Measurements from ENCODE around the gene MYLK.

MYLK gene

GRCh38 chr3:123658118-123658851 is 225.8 kb downstream of the MYLK start:
- DNase-seq: no peak

DNA sequence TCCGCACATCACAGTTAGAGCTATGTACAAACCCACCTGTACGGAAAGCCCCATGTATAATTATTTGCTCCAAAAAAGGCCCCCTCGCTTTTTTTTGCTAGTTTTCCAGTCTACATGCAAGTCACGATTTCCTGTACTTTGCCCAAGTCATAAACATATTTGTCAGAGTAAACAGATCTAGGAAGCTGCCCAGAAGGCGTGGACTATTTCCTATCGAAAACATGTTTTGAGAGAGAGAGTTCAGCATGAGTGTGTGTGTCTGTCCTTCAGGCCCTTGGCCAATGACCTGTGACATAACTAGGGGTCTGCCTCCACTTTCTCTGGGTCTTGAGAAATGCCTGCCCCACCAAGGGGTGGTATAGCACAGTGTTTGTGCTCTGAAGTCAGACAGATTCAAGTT is 226.6 kb downstream of the MYLK start:
- no peak for DNase-seq

GRCh38 chr3:123657111-123657510 is 227.0 kb downstream of the MYLK start:
- no peak for DNase-seq

DNA sequence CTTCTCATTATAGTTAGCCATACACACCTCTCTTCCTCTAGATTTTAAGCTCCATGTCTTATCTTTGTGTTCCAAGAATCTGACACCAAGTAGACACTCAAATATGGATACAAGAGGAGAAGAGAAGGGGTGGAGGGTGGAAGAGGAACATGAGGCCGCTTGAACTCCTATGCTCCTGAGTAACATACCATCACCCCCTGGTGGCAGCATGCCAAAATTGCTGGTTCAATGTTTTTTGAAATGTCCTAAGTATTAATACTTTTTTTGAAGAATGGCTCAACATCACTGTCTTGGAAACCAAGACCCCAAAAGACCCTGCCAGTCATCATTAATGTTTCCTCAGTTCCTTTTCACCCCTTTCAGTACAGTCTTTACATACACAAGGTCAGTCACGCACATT is 227.4 kb downstream of the MYLK start:
- no peak for DNase-seq

- DNase-seq: no peak
Measured at GRCh38 chr3:123656274-123656673, 227.9 kb downstream of the MYLK start.

DNA sequence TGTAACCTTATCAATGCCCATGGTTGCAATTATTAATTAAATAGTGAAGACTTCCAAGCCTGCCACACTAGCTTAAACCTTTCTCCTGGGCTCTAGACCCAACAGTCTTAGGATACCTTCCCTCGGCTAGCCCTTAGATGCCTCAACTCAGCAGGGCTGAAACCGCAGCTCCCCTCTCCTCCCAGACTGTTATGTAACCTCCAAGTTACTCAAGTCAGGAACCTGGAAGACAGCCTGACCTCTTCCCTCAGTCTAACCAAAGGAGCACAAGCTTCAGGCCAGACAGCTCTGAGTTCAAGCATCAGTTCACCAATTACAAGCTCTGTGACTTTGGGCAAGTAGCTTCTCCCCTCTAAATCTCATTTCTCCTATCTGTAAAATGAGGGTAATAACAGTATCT is 228.7 kb downstream of the MYLK start:
- DNase-seq: no peak

DNA sequence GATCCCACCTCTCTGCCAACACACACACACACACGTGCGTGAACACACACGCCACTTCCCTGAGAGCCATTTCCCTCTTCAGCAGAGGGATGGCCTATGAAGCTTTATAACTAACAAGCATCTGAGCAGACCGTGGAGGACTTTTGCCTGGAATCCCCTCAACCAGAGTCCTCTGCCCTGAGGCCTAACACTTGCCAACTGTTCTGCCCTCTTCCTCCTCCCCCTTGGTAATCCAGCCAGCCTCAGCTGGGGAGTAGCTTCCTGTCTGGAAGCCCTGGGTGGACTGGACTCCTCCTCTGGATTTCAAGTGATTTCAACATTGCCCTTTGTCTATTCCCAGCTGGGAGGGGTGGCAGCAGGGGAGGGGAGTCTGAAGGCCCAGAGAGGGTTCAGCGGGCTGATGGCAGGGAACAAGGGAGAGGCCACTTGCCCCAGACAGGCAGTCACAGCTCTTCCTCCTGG is 230.9 kb downstream of the MYLK start:
- no peak for DNase-seq

- DNase-seq: peak; percentile 14 to 33
Measured at GRCh38 chr3:123652342-123652984, 231.7 kb downstream of the MYLK start.

DNA sequence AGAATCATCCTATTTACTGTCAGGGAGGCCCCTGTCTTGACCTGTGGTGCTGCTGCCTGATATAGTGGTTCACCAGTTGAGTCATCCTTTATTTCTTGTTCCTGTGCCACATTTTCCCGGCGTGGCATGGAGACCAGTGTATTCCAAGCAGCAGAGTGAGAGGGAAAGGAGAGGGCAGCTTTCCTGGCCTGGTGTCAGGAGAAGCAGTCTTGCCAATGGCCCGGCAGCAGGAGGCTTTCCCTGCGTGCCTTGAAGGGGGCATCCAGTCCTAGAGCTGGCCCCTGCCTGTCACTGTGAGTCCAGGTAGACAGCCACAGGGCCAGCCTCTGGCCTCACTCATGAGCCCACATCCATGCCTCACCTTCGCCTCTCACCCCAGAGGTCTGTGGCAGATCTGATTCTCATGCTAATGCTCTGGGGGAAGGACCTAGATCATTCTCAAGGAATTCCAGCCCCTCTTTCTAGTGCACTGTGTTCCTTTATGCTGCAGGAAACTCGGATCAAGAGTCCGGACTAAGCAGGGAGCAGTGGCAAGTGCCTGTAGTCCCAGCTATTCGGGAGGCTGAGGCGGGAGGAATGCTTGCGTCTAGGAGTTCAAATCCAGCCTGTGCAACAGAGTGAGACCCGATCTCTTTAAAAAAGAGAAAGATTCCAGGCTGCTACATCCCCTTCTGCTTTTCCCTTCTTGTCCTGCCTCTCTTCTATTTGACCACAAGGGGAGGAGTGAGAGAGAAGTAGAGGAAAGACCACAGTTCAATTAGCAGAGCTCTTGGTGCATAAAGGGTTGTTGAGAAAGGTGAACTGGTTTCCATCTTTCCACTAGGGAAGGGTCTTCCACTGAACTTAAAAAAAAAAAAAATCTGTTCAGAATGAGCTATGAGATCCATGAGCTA is 232.4 kb downstream of the MYLK start:
- DNase-seq: no peak

GRCh38 chr3:123650101-123650500 is 234.0 kb downstream of the MYLK start:
- DNase-seq: no peak

GRCh38 chr3:123648696-123649405 is 235.3 kb downstream of the MYLK start:
- DNase-seq: no peak

GRCh38 chr3:123644358-123644757 is 239.8 kb downstream of the MYLK start:
- no peak for DNase-seq

DNA sequence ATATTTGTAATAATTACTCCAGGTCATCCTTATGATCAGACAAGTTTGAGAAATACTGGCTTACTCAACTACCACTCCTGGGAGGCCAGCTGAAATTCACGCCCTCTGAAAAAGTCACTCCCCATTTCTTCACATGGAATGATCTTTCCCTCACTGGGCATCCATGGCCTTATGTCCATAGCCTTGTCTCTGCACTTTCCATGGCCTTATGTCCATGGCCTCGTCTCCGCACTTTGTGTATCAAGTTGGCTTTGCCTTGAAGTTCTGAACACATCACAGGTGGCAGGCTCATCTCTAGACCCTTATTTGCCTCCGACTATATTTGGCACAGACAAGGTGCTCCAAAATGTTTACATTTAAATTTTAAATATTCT is 241.2 kb downstream of the MYLK start:
- DNase-seq: no peak

- DNase-seq: peak; percentile 18 to 50
Measured at GRCh38 chr3:123642182-123642956, 241.8 kb downstream of the MYLK start.

- no peak for DNase-seq
Measured at GRCh38 chr3:123641505-123641904, 242.6 kb downstream of the MYLK start.

GRCh38 chr3:123640740-123641462 is 243.2 kb downstream of the MYLK start:
- DNase-seq: no peak

GRCh38 chr3:123640311-123640710 is 243.8 kb downstream of the MYLK start:
- DNase-seq: no peak

DNA sequence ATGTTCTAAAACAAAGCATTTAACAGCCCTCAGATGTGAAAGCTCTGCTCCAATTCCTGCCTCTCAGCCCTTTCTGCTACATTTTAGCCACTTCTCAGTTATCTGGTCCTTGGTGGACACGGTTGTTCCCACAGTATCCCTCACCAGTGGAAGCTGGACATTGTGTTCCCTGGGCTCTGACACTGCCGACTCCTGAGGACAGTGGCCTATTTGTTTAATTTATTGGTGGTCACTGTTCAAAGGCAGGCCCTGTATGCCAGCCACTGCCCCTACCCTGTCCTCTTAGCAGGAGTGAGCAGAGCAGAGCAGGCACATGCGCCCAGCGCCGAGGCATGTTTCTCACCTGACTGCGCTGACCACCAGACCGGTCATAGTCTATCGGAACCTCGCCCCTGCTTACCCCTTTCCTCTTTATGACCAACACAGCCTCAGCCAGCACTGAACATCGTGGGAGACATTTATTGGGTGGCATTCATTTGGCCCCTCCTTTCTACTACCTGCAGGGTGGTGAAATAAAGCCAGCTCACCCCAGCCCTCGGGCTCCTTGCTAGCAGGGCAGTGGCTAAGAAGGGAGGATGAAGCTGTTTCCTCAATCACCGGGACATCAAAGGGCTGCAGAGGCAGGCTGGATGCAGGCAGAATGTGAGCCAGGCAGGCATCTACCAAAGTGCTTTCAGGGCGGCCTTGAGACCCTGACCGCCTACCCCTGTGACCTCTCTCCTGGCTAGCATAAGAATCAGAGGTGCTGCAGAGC is 245.0 kb downstream of the MYLK start:
- no peak for DNase-seq

DNA sequence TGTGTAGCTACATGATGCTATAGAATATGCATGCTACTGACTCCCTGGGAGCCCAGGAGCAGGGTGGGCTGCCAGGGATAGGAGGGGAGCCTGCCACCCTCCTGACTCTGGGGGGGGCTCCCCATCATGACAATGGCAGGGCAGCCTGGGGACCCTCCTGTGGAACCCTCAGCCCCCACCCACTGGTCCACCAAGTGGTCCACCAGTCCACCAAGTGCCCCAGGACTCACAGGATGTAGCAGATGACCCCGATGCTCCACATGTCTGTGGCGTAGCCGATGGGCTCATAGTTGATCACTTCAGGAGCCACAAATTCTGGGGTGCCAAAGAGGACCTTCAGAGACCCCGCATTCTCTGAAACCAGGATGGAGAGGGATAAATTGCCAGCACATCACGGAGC is 246.3 kb downstream of the MYLK start:
- no peak for DNase-seq

GRCh38 chr3:123637131-123637530 is 247.0 kb downstream of the MYLK start:
- no peak for DNase-seq

DNA sequence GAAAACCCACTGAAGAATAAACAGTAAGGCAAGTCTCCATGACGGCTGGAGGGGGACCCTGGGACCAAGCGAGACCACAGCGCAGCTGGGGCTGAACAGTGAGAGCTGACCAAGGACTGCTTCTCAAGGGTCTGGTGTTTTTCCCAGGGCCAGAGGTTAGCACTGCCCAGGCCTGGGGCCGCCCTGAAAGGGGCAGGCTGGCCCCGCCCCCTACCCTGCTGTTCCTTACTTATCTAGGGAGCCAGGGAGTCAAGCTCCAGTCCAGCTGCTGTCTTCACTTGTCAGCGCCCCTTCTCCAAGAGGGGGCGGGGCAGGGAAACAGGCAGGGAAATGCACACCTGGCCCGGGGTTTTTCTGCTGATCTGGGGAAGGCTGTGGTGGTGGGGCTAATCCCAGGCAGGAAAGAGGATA is 247.7 kb downstream of the MYLK start:
- DNase-seq: no peak

All from bone marrow (tissue), 2 donors.